ENCODE results near the gene CTRB2.

GRCh38 chr16:75238132-75238852 is 31.3 kb upstream of the CTRB2 start:
- TF ChIP-seq POLR2AphosphoS5 (IDR thresholded peaks at IDR 0.05) = no peak
- TF ChIP-seq CTCF (IDR thresholded peaks at IDR 0.05) = no peak
